Measurements from ENCODE around the gene OIT3. TPM values are rescaled to one million over a fixed set of nuclear protein-coding genes. Genes with fewer than 3 reads are reported as not detected.

Gene OIT3
- total and polyA plus RNA-seq, 2 of the 8 experiments (the other 6 are each of a cell fraction or from before 2014, with no cell fraction given) = not detected

GRCh38 chr10:72976886-72977285, 83.3 kb downstream of the OIT3 start (continued):
- TF ChIP-seq, protein P1, sequence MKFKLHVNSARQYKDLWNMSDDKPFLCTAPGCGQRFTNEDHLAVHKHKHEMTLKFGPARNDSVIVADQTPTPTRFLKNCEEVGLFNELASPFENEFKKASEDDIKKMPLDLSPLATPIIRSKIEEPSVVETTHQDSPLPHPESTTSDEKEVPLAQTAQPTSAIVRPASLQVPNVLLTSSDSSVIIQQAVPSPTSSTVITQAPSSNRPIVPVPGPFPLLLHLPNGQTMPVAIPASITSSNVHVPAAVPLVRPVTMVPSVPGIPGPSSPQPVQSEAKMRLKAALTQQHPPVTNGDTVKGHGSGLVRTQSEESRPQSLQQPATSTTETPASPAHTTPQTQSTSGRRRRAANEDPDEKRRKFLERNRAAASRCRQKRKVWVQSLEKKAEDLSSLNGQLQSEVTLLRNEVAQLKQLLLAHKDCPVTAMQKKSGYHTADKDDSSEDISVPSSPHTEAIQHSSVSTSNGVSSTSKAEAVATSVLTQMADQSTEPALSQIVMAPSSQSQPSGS (IDR thresholded peaks at IDR 0.05; ENCODE audit: low read length) = no peak
- no peak for TF ChIP-seq TAF7 (optimal IDR thresholded peaks at IDR 0.05; ENCODE audit: borderline replicate concordance, low read depth, low read length)

Measured in H1 (cell line).